HCT116 (cell line): Measurements from ENCODE around the gene RBCK1. TPM values are rescaled to one million over a fixed set of nuclear protein-coding genes. Genes with fewer than 3 reads are reported as not detected.

Experiments
- ATAC-seq: fragments of 200-7000 bp; cut with Tn5 transposase; 2 replicates; pipeline ENCODE4 v1.9.1; 2020; ENCODE audit warnings: mild to moderate bottlenecking, moderate library complexity
- BruUV-seq: library from RNA; stranded (reverse); fragments of 400-500 nt; replicated peaks from 2 replicates; lab custom pipeline; 2021; lab: Mats Ljungman, UMichigan
- CTCF ChIA-PET: fragments of 300-600 bp; sonication (Branson Sonifier 250); formaldehyde crosslinking; loops from one replicate; lab custom pipeline; 2021; ENCODE audit warnings: antibody characterized with exemption; lab: Charles Lee
- POLR2A ChIA-PET: fragments of 300-600, 350-600 bp; sonication (Branson Sonifier 250); formaldehyde crosslinking; loops from one replicate; lab custom pipeline; 2021; ENCODE audit warnings: antibody characterized with exemption; lab: Charles Lee
- RAD21 ChIA-PET, 2 experiments: fragments of 300-600 bp; sonication (Branson Sonifier 250); formaldehyde crosslinking; loops; one replicate each; lab custom pipeline; 2023; ENCODE audit warnings: low total read pairs in 2 of 2; ENCODE audit not compliant: uncharacterized antibody in 2 of 2, unreplicated experiment in 2 of 2, low non-redundant PET in 1 of 2; lab: Charles Lee
- DNase-seq: peaks from one replicate; pipeline ENCODE4 v3.0.0-alpha.2; 2010; ENCODE audit warnings: low read depth, low spot score
- H2AFZ ChIP-seq: fragments of 200-600 bp; shearing (Covaris generic), sonication (generic); 2 replicates; pipeline ENCODE4 v1.6.1; 2017; ENCODE audit warnings: low read depth, mixed run types, mixed read lengths, antibody characterized with exemption, low read length; ENCODE audit not compliant: poor library complexity, severe bottlenecking
- H3K27ac ChIP-seq: 2 replicates; pipeline ENCODE4 v1.5.1; 2012; ENCODE audit warnings: low read depth, low read length
- H3K27me3 ChIP-seq: fragments of 200-600 bp; sonication (generic); 2 replicates; pipeline ENCODE4 v1.6.1; 2016; ENCODE audit warnings: mixed run types, low read length, mixed read lengths; ENCODE audit not compliant: insufficient read depth
- H3K36me3 ChIP-seq, 2 experiments: fragments of 200-500 bp in 1 of 2; fragments of 200-600 bp in 1 of 2; sonication (Bioruptor generic) in 1 of 2; sonication (generic) in 1 of 2; 2 replicates each; pipeline versions ENCODE4 v1.5.1 to v1.6.1; 2014 to 2016; ENCODE audit warnings: low read length in 2 of 2, inconsistent platforms in 1 of 2, mixed read lengths in 1 of 2, mixed run types in 1 of 2; ENCODE audit not compliant: insufficient read depth in 2 of 2, control insufficient read depth in 1 of 2
- H3K4me1 ChIP-seq, 2 experiments: fragments of 200-600 bp in 1 of 2; sonication (generic) in 1 of 2; 2 replicates each; pipeline versions ENCODE4 v1.5.1 to v1.6.1; 2012 to 2017; ENCODE audit warnings: low read length in 2 of 2, inconsistent platforms in 1 of 2, mild to moderate bottlenecking in 1 of 2, mixed read lengths in 1 of 2, mixed run types in 1 of 2, moderate library complexity in 1 of 2; ENCODE audit not compliant: insufficient read depth in 2 of 2, control insufficient read depth in 1 of 2
- H3K4me2 ChIP-seq: fragments of 200-600 bp; sonication (generic); 2 replicates; pipeline ENCODE4 v1.6.1; 2017; ENCODE audit warnings: mixed run types, low read length, mixed read lengths
- H3K4me3 ChIP-seq, 2 experiments: fragments of 200-600 bp in 1 of 2; sonication (generic) in 1 of 2; replicated peaks in 1 of 2; 2 replicates each; pipeline ENCODE4 v1.5.1; 2011 to 2016; ENCODE audit warnings: low read length in 2 of 2, control low read depth in 1 of 2, low read depth in 1 of 2, mild to moderate bottlenecking in 1 of 2, mixed read lengths in 1 of 2, mixed run types in 1 of 2
- H3K79me2 ChIP-seq: fragments of 200-600 bp; sonication (generic); 2 replicates; pipeline ENCODE4 v1.6.1; 2017; ENCODE audit warnings: mild to moderate bottlenecking, mixed run types, low read length, moderate library complexity, mixed read lengths; ENCODE audit not compliant: insufficient read depth
- H3K9ac ChIP-seq: fragments of 200-600 bp; sonication (generic); 2 replicates; pipeline ENCODE4 v1.6.1; 2016; ENCODE audit warnings: low read length, mixed read lengths
- H3K9me2 ChIP-seq: fragments of 200-600 bp; sonication (generic), shearing (Covaris generic); 2 replicates; pipeline ENCODE4 v1.6.1; 2017; ENCODE audit warnings: mixed run types, mild to moderate bottlenecking, moderate library complexity; ENCODE audit not compliant: insufficient read depth
- H3K9me3 ChIP-seq, 2 experiments: fragments of 200-500 bp in 1 of 2; fragments of 200-600 bp in 1 of 2; sonication (Bioruptor generic) in 1 of 2; sonication (generic) in 1 of 2; 2 replicates each; pipeline ENCODE4 v1.6.1; 2014 to 2017; ENCODE audit warnings: low read length in 2 of 2, mixed read lengths in 2 of 2, inconsistent platforms in 1 of 2, low read depth in 1 of 2, mild to moderate bottlenecking in 1 of 2, mixed run types in 1 of 2, moderate library complexity in 1 of 2; ENCODE audit not compliant: control insufficient read depth in 1 of 2, insufficient read depth in 1 of 2
- H4K20me1 ChIP-seq: fragments of 200-600 bp; sonication (generic), shearing (Covaris generic); 2 replicates; pipeline ENCODE4 v1.6.1; 2017; ENCODE audit warnings: mixed run types, mild to moderate bottlenecking, moderate library complexity; ENCODE audit not compliant: insufficient read depth
- FOSL1 ChIP-seq: IDR thresholded peaks from 2 replicates; pipeline ENCODE4 v1.6.1; 2012; ENCODE audit warnings: low read depth
- JUND ChIP-seq: IDR thresholded peaks from 2 replicates; pipeline ENCODE4 v1.6.1; 2012
- POLR2AphosphoS5 ChIP-seq: IDR thresholded peaks from 2 replicates; pipeline ENCODE4 v1.6.1; 2011; ENCODE audit warnings: mild to moderate bottlenecking, low read depth, low read length, moderate library complexity
- SIN3A ChIP-seq: IDR thresholded peaks from 2 replicates; pipeline ENCODE4 v1.6.1; 2012; ENCODE audit warnings: low read depth
- SRF ChIP-seq: IDR thresholded peaks from 2 replicates; pipeline ENCODE4 v1.6.1; 2012; ENCODE audit warnings: low read depth
- ZFX ChIP-seq: fragments of 450-650 bp; IDR thresholded peaks from 2 replicates; pipeline ENCODE4 v1.6.1; 2017
- intact Hi-C: fragments of 100-400 bp; cut with micrococcal nuclease; formaldehyde crosslinking; loops from 2 replicates; pipeline ENCODE4 v1.10.0; 2022
- total RNA-seq: library from RNA; stranded (reverse); gene quantifications from one replicate; pipeline ENCODE4 v1.2.1, GENCODE V29; 2021; ENCODE audit not compliant: unreplicated experiment
- TF ChIP-seq, protein P1 (sequence below): IDR thresholded peaks from 2 replicates; pipeline ENCODE4 v1.6.1; 2011; ENCODE audit warnings: mild to moderate bottlenecking, low read length, moderate library complexity; ENCODE audit not compliant: insufficient replicate concordance; ENCODE audit errors: extremely low read depth
- TF ChIP-seq, protein P2 (sequence below), 3 experiments: fragments of 200-600 bp in 1 of 3; sonication (generic) in 1 of 3; IDR thresholded peaks in 2 of 3; conservative IDR thresholded peaks in 1 of 3; 2 replicates each; pipeline ENCODE4 v1.5.1; 2012 to 2017; ENCODE audit warnings: low read depth in 2 of 3, low read length in 2 of 3, antibody characterized with exemption in 1 of 3, borderline replicate concordance in 1 of 3, control low read depth in 1 of 3, mild to moderate bottlenecking in 1 of 3, mixed read lengths in 1 of 3, mixed run types in 1 of 3, moderate library complexity in 1 of 3; ENCODE audit not compliant: insufficient read depth in 1 of 3

The RBCK1 gene
- total RNA-seq, 1 experiment from 2014 or later, result 180 TPM

DNA sequence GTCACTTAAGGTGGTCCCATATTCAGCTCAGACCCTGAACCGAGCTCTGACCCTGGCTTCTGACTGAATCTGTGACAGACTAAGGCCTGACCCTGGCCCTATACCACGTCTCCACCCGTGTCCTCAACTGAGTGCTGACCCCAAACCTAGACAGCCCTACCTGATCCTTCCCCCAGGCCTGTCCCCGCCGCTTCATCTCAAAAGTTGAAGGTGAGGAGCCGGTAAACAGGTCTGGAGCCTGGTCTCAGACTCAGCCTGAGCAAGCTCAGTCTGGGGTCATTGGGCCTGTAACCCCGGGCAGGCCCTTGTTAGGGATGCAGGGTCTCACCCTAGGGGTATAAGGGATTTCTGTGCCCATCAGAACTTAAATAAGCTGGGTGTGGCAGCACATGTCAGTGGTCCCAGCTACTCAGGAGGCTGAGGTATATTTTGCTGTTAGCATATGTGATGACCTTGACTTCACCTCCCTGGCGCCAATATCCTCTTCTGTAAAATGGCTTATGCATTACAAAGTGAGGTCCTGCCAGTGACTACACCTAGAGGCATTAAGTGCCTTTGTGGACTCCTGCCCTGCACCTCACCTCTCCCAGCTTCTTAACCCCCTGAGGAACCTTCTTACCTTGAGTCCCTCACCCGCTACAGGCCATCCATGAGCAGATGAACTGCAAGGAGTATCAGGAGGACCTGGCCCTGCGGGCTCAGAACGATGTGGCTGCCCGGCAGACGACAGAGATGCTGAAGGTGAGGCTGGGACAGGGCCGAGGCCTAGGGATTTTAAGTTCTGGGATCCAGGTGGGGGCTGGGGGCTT, 20.0 kb downstream of the RBCK1 start:
- H4K20me1 ChIP-seq, result no peaks in the 10 kb centered on the region
- ChIA-PET RAD21 (interaction anchor here in 1 of 2 experiments (0.5 kb wide), 1 partner anchor 58 kb away, joined by 3 read pairs; no protein-coding TSS in a partner anchor), CTCF (no interaction called here), POLR2A (interaction anchor here (1.0 kb wide), 1 partner anchor 20 kb away, joined by 3 read pairs; the partner anchor contains the start of gene RBCK1)
- no peak overlapping the region for H3K27ac ChIP-seq
- no peaks in the 10 kb centered on the region for H3K79me2 ChIP-seq
- ATAC-seq, result no peak
- intact Hi-C loops, result no loop called here
- BruUV-seq, result no TSS peak
- H3K4me1 ChIP-seq, result no peaks in the 10 kb centered on the region; a peak in 1 of 4 replicates
- H3K36me3 ChIP-seq, result peaks cover 2 to 16% of the 10 kb centered on the region in 2 experiments
- no peak for DNase-seq
- no peak overlapping the region for H2AFZ ChIP-seq
- H3K9me2 ChIP-seq, result no peaks in the 10 kb centered on the region
- no peaks in the 10 kb centered on the region for H3K9me3 ChIP-seq
- H3K4me3 ChIP-seq, result no peak overlapping the region
- H3K4me2 ChIP-seq, result no peak overlapping the region
- TF ChIP-seq POLR2AphosphoS5 (0 out of 2 replicates have a peak, but pooled peaks have one; percentile 20), JUND (0 out of 2 replicates have a peak, but pooled peaks have one; percentile 8), SRF (no peak)
- H3K27me3 ChIP-seq, result no peaks in the 10 kb centered on the region
- no peak overlapping the region for H3K9ac ChIP-seq

DNA sequence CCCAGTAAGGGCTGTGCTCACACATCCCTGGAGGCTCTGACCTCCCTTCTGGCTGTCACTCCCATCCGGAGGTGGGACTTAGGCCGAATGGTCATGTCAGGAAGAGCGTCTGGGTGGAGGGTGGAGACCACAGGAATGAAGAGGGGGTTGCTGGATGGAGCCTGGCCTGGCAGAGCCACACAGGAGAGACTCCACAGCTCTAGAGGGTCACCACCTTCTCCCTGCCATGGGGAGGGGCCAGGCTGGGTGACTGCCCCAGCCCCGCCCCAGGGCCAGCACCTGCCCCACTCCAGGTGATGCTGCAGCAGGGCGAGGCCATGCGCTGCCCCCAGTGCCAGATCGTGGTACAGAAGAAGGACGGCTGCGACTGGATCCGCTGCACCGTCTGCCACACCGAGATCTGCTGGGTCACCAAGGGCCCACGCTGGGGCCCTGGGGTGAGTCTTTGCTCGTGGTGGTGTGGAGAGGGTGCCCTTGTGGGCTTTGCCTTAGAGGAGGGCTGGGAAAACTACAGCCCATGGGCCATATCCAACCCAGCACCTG, 20.6 kb downstream of the RBCK1 start:
- H3K27me3 ChIP-seq, result no peaks in the 10 kb centered on the region
- H3K4me1 ChIP-seq, result peaks cover 0 to 4% of the 10 kb centered on the region in 2 experiments; a peak in 1 of 4 replicates
- ChIA-PET POLR2A (no interaction called here), CTCF (no interaction called here), RAD21 (interaction anchor here in 1 of 2 experiments (0.7 kb wide), 1 partner anchor 311 kb away, joined by 3 read pairs; no protein-coding TSS in a partner anchor)
- TF ChIP-seq ZFX (no peak), FOSL1 (no peak), SRF (no peak), JUND (no peak), SIN3A (no peak)
- TF ChIP-seq, protein P1, sequence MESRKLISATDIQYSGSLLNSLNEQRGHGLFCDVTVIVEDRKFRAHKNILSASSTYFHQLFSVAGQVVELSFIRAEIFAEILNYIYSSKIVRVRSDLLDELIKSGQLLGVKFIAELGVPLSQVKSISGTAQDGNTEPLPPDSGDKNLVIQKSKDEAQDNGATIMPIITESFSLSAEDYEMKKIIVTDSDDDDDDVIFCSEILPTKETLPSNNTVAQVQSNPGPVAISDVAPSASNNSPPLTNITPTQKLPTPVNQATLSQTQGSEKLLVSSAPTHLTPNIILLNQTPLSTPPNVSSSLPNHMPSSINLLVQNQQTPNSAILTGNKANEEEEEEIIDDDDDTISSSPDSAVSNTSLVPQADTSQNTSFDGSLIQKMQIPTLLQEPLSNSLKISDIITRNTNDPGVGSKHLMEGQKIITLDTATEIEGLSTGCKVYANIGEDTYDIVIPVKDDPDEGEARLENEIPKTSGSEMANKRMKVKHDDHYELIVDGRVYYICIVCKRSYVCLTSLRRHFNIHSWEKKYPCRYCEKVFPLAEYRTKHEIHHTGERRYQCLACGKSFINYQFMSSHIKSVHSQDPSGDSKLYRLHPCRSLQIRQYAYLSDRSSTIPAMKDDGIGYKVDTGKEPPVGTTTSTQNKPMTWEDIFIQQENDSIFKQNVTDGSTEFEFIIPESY, result no peak
- TF ChIP-seq, protein P2, sequence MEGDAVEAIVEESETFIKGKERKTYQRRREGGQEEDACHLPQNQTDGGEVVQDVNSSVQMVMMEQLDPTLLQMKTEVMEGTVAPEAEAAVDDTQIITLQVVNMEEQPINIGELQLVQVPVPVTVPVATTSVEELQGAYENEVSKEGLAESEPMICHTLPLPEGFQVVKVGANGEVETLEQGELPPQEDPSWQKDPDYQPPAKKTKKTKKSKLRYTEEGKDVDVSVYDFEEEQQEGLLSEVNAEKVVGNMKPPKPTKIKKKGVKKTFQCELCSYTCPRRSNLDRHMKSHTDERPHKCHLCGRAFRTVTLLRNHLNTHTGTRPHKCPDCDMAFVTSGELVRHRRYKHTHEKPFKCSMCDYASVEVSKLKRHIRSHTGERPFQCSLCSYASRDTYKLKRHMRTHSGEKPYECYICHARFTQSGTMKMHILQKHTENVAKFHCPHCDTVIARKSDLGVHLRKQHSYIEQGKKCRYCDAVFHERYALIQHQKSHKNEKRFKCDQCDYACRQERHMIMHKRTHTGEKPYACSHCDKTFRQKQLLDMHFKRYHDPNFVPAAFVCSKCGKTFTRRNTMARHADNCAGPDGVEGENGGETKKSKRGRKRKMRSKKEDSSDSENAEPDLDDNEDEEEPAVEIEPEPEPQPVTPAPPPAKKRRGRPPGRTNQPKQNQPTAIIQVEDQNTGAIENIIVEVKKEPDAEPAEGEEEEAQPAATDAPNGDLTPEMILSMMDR (IDR thresholded peaks at IDR 0.05 in 2 of 3, conservative IDR thresholded peaks at IDR 0.05 in 1 of 3; ENCODE audit: borderline replicate concordance in 1 of 3, insufficient read depth in 1 of 3, low read depth in 2 of 3, low read length in 2 of 3), result peak in 2 of 3 experiments; percentile 16 to 30; a peak in 1 of 6 replicates
- H3K79me2 ChIP-seq, result no peaks in the 10 kb centered on the region
- H3K4me3 ChIP-seq, result no peak overlapping the region
- no peak overlapping the region for H2AFZ ChIP-seq
- no peaks in the 10 kb centered on the region for H3K9me2 ChIP-seq
- no peak overlapping the region for H3K27ac ChIP-seq
- ATAC-seq (peak; percentile 67), DNase-seq (no peak)
- H3K4me2 ChIP-seq, result no peak overlapping the region
- no TSS peak for BruUV-seq
- intact Hi-C loops, result no loop called here
- peaks cover 2 to 16% of the 10 kb centered on the region in 2 experiments for H3K36me3 ChIP-seq
- H3K9me3 ChIP-seq, result no peaks in the 10 kb centered on the region
- H3K9ac ChIP-seq, result no peak overlapping the region
- H4K20me1 ChIP-seq, result no peaks in the 10 kb centered on the region
